Tibial nerve (tissue), 4 donors: ENCODE data around the gene BNC2. TPM values are rescaled to one million over a fixed set of nuclear protein-coding genes. Genes with fewer than 3 reads are reported as not detected.

ENCODE experiments used
- DNase-seq, 2 donors: peaks; one replicate each; pipeline ENCODE4 v3.0.0-alpha.2; 2019; ENCODE audit warnings: low spot score in 2 of 2
- H3K27ac ChIP-seq, 4 donors: fragments of 200-600 bp; sonication (generic) in 3 of 4; one replicate each; pipeline ENCODE4 v1.5.1; 2017 to 2019; ENCODE audit warnings: mild to moderate bottlenecking in 1 of 4
- H3K27me3 ChIP-seq, 2 donors: fragments of 200-600 bp; sonication (generic) in 1 of 2; one replicate each; pipeline versions ENCODE4 v1.5.1 to v1.6.0; 2017 to 2019
- H3K36me3 ChIP-seq, 3 donors: fragments of 200-600 bp; sonication (generic); one replicate each; pipeline ENCODE4 v1.5.1; 2018 to 2019
- H3K4me1 ChIP-seq, 4 donors: fragments of 200-600 bp; sonication (generic) in 3 of 4; one replicate each; pipeline ENCODE4 v1.5.1; 2017 to 2019
- H3K4me3 ChIP-seq, 4 donors: fragments of 200-600 bp; sonication (generic) in 3 of 4; one replicate each; pipeline ENCODE4 v1.5.1; 2017 to 2019; ENCODE audit warnings: mild to moderate bottlenecking in 1 of 4, moderate library complexity in 1 of 4
- H3K9me3 ChIP-seq, 4 donors: fragments of 200-600 bp; sonication (generic) in 3 of 4; one replicate each; pipeline ENCODE4 v1.5.1; 2017 to 2019
- CTCF ChIP-seq, 5 experiments: fragments of 200-600 bp in 3 of 5; fragments of 450-650 bp in 2 of 5; sonication (generic) in 3 of 5; IDR thresholded peaks; one replicate each; pipeline ENCODE4 v1.5.1; 2016 to 2019; ENCODE audit warnings: antibody characterized with exemption in 5 of 5, mild to moderate bottlenecking in 3 of 5, moderate library complexity in 2 of 5
- EP300 ChIP-seq, 2 donors: sonication (generic); formaldehyde crosslinking; IDR thresholded peaks; one replicate each; pipeline ENCODE4 v1.6.1; 2017; ENCODE audit warnings: antibody characterized with exemption in 2 of 2, mild to moderate bottlenecking in 1 of 2
- POLR2A ChIP-seq, 2 donors: fragments of 450-650 bp; IDR thresholded peaks; one replicate each; pipeline ENCODE4 v1.6.1; 2017; ENCODE audit warnings: antibody characterized with exemption in 2 of 2, mild to moderate bottlenecking in 2 of 2, moderate library complexity in 2 of 2
- WGBS, 2 donors: methylation state at CpG; one replicate each; pipeline ENCODE4 v1.1.5; 2018; 5-methylcytosine and 5-hydroxymethylcytosine counted together
- total RNA-seq, 4 donors: library from RNA; depleted of rRNA; stranded (reverse); fragments of >200 nt; gene quantifications; one replicate each; pipeline ENCODE4 v1.1.0, GENCODE V29; 2016

BNC2 gene
- total RNA-seq, 4 donors from 2014 or later: 69.9 to 89.6 (median 88.4) TPM

DNA sequence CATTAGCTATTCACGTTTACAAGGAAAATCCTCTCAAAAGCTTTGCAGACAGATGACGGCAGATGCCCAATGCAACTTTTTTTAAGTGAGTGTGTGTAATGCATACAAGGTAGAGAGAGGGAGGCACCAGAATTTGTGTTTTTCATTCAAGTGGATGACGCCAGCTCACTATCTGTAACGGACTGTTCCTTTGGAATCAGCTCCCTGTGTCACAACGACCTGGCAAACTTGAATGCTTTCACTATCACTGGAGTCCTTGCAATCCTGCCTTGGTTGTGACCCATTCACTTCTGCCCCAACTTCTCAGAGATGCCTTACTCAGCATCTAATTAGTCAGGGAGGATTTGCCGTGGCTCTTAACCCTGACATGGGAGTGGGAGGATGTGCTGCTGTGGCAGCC, 148.5 kb downstream of the BNC2 start:
- Histone ChIP-seq H3K27ac (peak overlapping the region; percentile 24 to 94 (median 78)), H3K36me3 (no peaks in the 10 kb centered on the region), H3K27me3 (no peaks in the 10 kb centered on the region), H3K4me3 (no peak overlapping the region), H3K4me1 (peaks cover 0 to 20% (median 3%) of the 10 kb centered on the region in 4 donors), H3K9me3 (no peaks in the 10 kb centered on the region)
- TF ChIP-seq CTCF (IDR thresholded peaks at IDR 0.05): no peak
- TF ChIP-seq POLR2A (IDR thresholded peaks at IDR 0.05): peak; percentile 7 to 47
- peak in 1 of 2 donors; percentile 94 for TF ChIP-seq EP300 (IDR thresholded peaks at IDR 0.05)
- DNase-seq: peak; percentile 55 to 82
- 53 to 62% methylated on average over 6 of the region's 6 CpGs for WGBS, 2 donors

DNA sequence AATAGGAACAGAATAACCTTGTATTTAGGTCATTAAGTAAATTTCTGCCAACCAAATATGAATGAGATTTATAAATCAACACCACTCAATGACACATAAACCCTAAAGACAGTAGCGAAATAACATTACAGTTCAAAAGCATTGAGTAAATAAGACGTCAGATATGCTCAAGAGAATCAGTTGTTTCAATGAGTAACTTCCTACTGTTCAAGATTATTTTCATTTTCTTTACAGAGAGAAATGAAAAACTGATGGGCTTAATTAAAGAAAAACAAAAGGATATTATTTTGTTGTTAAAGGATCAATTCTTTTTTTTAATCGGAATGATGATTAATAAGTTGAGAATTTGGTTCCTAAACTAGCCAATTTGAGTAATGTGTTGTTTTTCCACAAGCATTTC, 150.1 kb downstream of the BNC2 start:
- Histone ChIP-seq H3K4me1 (peaks cover 0 to 14% (median 3%) of the 10 kb centered on the region in 4 donors), H3K9me3 (no peaks in the 10 kb centered on the region), H3K27me3 (no peaks in the 10 kb centered on the region), H3K27ac (peak overlapping the region in 3 of 4 donors; percentile 65 to 94 (median 83)), H3K4me3 (no peak overlapping the region), H3K36me3 (no peaks in the 10 kb centered on the region)
- WGBS, 2 donors: 38 to 45% methylated on average over 3 of the region's 3 CpGs
- no peak for DNase-seq
- TF ChIP-seq POLR2A (IDR thresholded peaks at IDR 0.05) (no peak), CTCF (IDR thresholded peaks at IDR 0.05) (no peak), EP300 (IDR thresholded peaks at IDR 0.05) (no peak)

DNA sequence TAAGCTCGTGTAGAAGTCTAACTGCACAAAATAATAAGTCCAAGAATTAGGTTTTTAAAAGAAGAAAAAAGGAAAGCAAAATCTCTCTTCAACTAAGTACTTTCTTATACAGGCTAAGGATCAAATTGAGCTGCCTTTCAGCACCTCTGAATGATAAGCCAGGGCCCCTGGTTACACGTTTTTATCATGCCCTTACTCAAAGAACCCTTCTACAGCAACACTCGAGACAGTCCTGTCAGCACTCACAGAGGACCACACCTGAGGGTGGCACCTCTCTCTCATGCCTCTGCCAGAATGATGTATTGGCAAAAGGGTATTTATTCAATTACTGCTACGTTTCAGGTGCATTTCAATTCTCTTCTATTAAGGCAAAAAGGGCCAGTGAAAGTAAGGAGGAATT, 150.5 kb downstream of the BNC2 start:
- H3K27ac ChIP-seq: peak overlapping the region in 3 of 4 donors; percentile 65 to 94 (median 83)
- H3K4me3 ChIP-seq: no peak overlapping the region
- no peaks in the 10 kb centered on the region for H3K9me3 ChIP-seq
- no peak for DNase-seq
- TF ChIP-seq POLR2A (IDR thresholded peaks at IDR 0.05) (no peak), EP300 (IDR thresholded peaks at IDR 0.05) (no peak), CTCF (IDR thresholded peaks at IDR 0.05) (no peak)
- peaks cover 0 to 14% (median 3%) of the 10 kb centered on the region in 4 donors for H3K4me1 ChIP-seq
- no peaks in the 10 kb centered on the region for H3K27me3 ChIP-seq
- WGBS, 2 donors: 54 to 69% methylated on average over 4 of the region's 4 CpGs
- H3K36me3 ChIP-seq: no peaks in the 10 kb centered on the region

DNA sequence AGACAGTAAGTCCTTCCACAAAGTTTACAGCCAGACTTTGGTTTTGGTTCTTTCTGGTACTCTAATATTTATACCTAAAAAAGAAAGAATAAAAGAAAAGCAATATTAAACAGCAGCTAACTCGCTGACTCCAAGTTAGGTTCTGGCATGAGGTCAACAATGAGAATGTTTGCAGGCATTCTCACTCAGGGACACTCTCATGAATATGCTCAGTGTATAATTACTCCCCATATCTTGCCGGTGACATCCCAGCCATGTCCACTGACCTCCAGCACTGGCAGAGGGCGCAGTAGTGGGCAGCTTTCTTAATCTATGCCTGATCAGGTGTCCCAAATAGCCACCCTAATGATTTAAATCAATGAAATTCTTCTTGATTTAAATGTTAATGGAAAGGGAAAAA, 151.5 kb downstream of the BNC2 start:
- Histone ChIP-seq H3K27ac (peak overlapping the region in 3 of 4 donors; percentile 7 to 94 (median 83)), H3K4me3 (no peak overlapping the region), H3K4me1 (peaks cover 0 to 14% (median 3%) of the 10 kb centered on the region in 4 donors), H3K27me3 (no peaks in the 10 kb centered on the region), H3K9me3 (no peaks in the 10 kb centered on the region), H3K36me3 (no peaks in the 10 kb centered on the region)
- TF ChIP-seq POLR2A (IDR thresholded peaks at IDR 0.05) (no peak), CTCF (IDR thresholded peaks at IDR 0.05) (no peak)
- DNase-seq: no peak
- 30 to 47% methylated on average over 3 of the region's 3 CpGs for WGBS, 2 donors

DNA sequence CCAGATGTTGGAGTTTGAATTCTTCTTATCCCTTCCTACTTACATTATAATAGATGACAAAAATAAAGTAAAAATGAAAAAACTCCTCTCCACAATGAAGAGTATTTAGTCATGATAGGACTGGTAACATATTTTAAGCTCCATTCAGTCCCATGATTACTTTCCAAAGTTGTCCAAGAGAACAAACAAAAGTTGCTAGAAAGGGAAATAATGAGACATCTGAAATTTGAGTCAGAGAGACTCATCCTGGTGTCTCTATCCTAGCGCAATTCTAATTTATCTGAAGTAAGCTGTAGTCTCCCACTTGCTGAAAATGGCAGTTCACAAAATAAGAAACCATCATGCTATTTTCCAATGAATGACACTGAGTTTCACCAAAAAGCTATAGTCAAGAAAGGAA, 152.2 kb downstream of the BNC2 start:
- peaks cover 0 to 14% (median 3%) of the 10 kb centered on the region in 4 donors for H3K4me1 ChIP-seq
- H3K27me3 ChIP-seq: no peaks in the 10 kb centered on the region
- no peak for DNase-seq
- no peak overlapping the region for H3K4me3 ChIP-seq
- H3K9me3 ChIP-seq: no peaks in the 10 kb centered on the region
- WGBS, 2 donors: 68 to 80% methylated on average over 1 of the region's 1 CpG
- no peaks in the 10 kb centered on the region for H3K36me3 ChIP-seq
- TF ChIP-seq EP300 (IDR thresholded peaks at IDR 0.05): peak in 1 of 2 donors; percentile 35
- no peak for TF ChIP-seq POLR2A (IDR thresholded peaks at IDR 0.05)
- TF ChIP-seq CTCF (IDR thresholded peaks at IDR 0.05): no peak
- H3K27ac ChIP-seq: peak overlapping the region in 3 of 4 donors; percentile 7 to 94 (median 83)
